ENCODE results near the gene OLFML1.

DNA sequence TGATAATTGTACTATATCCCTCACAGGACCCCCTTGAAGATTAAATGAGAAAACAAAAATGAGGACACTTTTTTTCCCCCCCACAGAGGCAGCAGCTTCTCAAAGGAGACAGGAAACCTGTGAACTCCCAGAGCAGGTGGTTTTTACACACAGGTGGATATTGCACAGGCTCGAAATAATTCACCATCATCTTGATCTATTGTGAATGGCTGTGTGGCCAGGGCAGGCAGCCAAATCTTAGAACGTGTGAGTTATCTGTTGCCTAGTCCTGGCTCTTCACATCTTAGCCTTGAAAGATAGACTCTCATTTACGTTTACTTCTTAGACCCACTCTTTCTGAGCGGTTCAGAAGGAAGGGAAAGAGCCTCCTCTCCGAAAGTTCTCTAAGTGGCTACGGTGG lies 52.0 kb downstream of the OLFML1 start:
- TF ChIP-seq EZH2 (IDR thresholded peaks at IDR 0.05; ENCODE audit: low read length, unreplicated experiment) (no peak), CTCF (conservative IDR thresholded peaks at IDR 0.05; ENCODE audit: low read depth, low read length) (no peak)
